SIG-M5 treated with dmso at 0.1 percent for 504 hours (cell line): ENCODE measurements around the gene ZNF454.

Experiments
- DNase-seq: peaks from one replicate; lab custom pipeline; 2025; ENCODE audit not compliant: unreplicated experiment; lab: John Stamatoyannopoulos, UW

The ZNF454 gene

DNA sequence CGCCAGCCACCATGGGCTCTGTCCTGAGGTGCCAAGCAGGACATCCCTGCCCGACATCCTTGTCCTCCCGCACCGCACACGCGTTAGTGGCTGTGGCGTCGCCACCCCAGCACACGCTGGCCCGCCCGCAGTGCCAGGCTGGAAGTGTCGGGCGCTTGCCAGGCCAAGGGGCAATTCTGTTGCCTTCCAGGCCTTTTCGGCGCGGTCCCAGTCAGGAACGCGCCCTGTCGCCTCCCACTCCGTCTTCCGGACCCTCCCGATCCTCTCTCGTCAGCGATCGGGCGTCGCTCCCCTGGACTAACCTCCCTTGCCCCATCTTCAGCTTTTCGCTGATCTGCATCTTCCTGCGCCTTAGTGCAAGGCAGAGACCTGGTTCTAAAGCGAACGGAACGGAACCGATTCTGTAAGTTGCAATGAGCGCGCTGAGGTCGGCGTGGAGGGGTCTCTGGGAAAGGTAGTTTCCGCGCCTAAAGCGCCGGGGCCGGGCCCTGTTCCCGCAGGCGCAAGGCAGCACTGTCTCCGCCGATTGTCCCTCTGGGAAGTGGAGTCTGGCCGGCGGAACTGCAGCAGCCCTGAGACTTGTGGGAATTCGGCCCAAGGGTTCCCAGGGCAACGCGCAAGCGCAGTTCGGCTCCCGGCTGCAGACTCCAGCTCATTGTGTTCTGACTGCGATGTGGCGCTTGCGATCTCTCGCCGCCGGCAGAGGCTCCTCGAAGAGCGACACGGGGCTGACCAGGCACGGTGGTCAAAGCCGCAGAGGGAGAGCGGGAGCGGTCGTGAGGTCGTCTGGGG, at the start of gene ZNF454:
Gene ZNF454, plus strand, starts transcription at position 630 of the 792 bp plus-strand sequence. CDS start 1,594 bp downstream, outside the sequence.
- DNase-seq: no peak

DNA sequence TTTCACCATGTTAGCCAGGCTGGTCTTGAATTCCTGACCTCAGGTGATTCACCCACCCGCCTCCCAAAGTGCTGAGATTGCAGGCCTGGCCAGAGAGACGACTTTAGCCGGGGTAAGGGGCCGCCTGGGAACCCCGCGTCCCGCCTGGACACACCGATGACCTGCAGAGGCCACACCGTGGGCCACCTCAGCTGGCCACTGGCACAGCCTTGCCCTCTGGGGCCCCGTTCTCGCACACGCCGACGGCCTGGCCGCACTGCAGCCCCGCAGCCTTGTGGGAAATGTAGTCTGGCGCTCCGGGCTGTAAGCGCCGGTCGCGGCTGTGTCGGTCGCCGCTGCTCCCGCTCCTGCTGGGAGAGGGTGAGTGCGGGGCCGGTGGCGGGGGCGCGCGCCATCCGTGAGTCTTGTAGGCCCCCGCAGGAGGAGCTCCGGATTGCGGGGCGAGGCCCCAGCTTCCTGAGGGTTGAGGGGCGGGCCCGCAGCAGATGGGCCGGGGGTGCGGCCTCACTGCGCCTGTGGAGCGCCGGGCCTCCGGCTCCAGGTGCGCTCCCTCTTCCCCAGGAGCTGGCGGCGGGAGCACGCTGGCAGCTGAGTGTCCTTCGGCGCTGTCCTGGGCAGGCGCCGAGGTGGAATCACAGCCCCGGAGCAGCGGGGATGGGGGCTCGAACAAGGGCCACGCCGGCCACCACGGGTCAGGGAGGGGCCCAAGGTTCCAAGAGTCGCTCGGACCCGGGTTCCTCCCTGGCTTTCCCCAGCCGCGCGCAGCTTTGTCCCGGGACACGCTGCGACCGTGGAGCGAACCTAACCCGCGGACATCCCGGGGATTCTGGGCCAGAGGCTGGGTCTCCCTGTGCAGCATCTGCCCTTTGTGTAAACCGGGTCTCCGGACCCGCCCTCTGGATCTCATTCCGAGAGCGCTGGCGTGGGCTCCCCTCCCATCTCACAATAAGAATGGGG, 45.1 kb upstream of the ZNF454 start, which contains the start of gene ZFP2:
Gene ZFP2, plus strand, starts transcription at position 299 of the 957 bp plus-strand sequence. CDS start 35,401 bp downstream, outside the sequence.
- no peak for DNase-seq

DNA sequence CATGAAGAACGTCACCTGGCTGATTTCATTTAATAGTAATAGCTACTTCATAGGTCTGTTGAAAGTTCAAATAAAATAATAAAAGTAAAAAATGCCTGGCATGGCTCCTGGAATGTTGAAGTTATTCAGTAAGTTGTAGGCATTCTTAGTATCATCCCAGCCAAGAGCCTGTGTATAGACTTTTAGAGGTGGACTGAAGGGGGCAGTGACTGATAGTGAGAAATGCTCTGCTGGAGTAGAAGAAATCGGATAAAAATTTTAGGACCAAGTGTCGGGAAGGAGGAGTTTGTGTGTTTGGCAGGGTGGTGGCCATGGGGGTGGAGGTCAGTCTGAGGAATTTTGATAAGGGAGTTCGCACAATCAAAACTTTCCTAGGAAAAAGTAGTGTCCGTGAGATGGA, 41.7 kb upstream of the ZNF454 start:
- no peak for DNase-seq

- no peak for DNase-seq
These were observed 38.1 kb upstream of the ZNF454 start for GRCh38 chr5:178902849-178903248.

GRCh38 chr5:178931846-178932760, 8.9 kb upstream of the ZNF454 start:
- no peak for DNase-seq

GRCh38 chr5:178941361-178941760, 363 bp downstream of the ZNF454 start:
- no peak for DNase-seq

GRCh38 chr5:178965465-178966055, 24.6 kb downstream of the ZNF454 start:
- no peak for DNase-seq

DNA sequence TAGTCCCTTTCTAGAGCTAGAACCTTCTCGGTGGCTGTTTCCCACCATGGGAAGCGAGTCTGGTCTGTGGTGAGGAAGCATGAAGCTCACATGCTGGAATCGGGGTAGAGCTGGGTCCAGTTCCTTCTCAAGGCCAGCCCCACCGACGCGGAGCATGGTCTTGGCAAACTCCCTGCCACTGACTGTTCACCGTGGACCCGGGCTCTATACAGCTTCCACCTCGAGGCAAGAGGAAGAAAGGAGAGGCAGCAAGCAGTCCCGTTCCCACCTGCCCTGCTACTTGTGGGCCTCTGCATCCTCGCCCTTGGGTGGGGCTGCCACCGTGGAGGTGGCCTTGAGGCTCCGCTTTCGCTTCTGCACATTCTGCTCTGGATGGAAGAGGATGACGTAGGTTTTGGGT, 40.4 kb downstream of the ZNF454 start:
- DNase-seq: no peak

- no peak for DNase-seq
These were observed 41.9 kb downstream of the ZNF454 start for GRCh38 chr5:178982941-178983340.

DNA sequence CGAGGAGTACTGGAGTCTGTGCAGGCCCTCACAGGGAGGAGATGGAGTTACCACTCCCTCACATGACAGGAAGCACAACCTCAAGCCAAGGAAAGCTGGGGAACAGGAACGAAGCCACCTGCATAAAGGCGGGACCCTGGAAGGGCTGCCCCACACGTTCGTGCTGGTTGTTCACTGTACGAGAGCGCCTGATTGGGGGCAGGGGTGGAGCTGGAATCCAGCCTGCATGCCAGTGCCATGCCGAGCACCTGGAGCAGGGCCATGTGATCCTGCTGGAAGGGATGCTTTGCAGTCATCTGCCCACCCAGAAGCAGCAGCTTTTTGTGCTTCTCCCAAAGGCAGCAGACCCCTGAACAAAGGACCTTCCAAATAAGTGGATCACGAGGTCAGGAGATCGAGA, 42.7 kb downstream of the ZNF454 start:
- DNase-seq: no peak

DNA sequence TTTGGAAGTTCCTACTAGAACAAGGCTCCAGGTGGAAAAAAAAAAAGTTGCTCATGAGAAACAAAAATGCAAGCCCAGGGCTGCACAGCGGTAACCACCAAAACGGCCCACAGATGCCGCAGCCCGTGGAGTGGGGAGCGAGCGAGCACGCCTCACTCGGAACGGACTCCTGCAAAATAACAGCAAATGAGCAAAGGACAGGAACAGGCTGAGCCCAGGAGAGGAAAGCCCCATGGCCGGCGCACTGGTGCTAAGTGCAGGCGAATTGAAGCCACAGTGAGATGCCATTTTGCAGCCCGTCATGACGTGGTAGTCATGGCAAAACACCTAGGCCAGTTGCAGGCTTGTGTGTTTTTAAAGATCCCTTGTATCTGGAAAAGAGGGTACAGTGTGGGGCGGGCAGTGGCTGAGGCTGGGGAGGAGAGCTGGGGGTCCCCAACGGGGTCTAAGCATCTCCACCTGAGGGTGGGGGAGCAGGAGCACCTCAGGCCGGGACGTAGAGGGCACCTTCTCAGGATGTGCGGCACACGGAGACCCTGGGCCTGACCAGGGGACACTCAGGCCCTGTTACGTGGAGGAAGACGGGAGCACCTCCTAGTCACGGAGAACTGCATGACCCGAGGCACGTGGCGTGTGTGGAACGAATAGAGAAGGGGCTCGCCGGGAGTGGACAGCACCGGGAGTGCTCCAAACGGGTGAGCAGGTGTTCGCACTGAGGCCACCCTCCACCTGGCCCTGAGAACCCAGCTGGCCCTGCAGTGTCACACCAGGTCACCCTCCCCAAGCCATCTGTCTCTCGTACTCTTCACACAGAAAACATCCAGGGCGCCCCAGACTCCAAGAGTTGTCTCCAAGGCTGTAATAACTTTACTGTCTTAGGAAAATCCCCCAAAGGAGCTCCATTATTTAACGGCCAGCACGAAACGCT, 43.4 kb downstream of the ZNF454 start:
- no peak for DNase-seq

DNA sequence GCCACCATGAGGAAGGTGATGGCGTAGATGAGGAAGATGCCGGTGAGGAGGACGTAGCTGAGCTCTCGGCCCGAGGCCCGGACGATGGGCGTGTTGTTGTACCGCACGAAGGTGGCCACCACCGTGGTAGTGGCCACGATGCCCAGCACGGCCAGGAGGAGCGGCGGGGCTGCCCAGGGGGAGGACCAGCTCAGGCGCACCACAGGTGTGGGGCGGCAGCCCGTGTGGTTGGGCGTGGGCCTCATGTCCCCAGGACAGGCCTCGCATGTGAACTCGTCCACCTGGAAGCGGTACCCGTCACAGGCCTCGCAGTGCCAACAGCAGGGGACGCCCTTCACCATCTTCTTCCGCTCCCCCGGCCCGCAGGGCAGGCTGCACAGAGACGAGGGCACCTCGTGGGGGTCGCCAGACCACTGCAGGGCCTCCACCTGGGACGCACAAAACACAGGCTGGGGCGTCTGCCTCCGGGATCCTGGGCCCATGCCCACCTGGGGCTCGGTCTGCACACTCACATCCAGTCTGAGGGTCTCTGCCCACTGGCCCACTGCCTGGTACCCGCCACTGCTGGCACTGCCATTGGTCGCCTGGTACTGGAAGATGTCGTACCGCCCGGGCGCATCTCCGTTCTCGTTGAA, 45.4 kb downstream of the ZNF454 start:
- no peak for DNase-seq

GRCh38 chr5:178988436-178989220, 47.6 kb downstream of the ZNF454 start:
- DNase-seq: no peak

DNA sequence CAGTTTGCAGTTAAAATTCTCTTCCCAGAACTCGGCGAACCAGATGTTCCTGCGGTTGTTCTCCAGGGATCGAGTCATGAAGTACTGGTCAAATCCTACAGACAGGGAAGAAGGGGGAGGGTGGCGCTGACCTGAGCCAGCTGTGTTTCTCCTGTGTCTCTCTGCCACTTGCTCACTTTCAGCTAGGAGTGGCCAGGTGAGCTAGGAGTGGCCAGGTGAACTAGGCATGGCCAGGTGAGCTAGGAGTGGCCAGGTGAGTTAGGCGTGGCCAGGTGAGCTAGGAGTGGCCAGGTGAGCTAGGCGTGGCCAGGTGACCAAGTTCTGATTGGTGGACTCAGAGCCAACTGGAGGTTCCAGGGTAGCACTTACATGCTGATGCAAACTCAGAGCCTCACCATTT, 48.3 kb downstream of the ZNF454 start:
- no peak for DNase-seq

DNA sequence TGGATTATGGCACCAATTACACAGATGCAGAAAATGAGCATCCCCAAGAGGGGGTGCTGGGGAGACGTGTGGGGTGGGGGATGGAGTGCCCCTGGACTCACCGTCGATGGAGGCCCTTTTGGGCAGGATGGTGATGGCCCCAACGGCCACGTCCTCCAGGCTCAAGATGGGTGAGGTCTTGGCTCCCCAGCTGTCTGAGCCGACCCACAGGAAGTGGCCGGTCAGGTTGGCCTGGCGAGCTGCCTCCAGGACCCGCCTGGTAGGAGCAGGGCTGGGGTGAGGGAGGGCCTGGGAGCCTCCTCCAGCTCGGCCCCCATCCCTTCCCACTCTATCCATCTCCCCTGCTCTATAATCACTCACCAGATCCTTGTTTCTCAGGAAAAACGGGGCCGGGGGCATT, 49.5 kb downstream of the ZNF454 start:
- no peak for DNase-seq

- no peak for DNase-seq
These were observed 50.5 kb downstream of the ZNF454 start for GRCh38 chr5:178991190-178992145.
